ENCODE data around the gene PAX5. TPM values are rescaled to one million over a fixed set of nuclear protein-coding genes. Genes with fewer than 3 reads are reported as not detected.

PAX5 gene
- total RNA-seq, 1 experiment from 2014 or later = 6.6 TPM

DNA sequence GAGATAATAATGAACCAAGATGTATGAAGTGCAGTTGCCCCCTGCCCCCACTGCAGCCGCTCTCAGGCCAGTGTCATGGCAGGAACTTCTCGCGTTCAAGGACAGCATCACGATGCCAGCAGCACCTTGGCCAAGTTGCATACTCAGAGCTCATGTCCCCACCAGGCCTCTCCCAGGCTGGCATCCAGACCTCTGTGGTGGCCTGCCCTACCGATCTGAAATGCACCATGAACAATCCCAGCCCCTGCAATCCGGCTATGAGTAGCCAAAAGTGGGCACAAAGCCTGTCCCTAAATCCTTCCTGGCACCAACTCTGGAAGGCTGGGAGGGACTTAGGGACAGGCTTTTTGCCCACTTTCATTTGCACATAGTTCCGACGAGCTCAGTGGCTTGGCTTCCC lies 140.9 kb downstream of the PAX5 start:
- H3K4me3 Mint-ChIP-seq = no peak overlapping the region
- H3K27ac Mint-ChIP-seq = no peak overlapping the region
- TF ChIP-seq NR3C1 (CRISPR knock-in tag; conservative IDR thresholded peaks at IDR 0.05; ENCODE audit: low read depth) = no peak
- TF ChIP-seq MYBL2 (CRISPR knock-in tag; IDR thresholded peaks at IDR 0.05) = no peak
- TF ChIP-seq, protein P1, sequence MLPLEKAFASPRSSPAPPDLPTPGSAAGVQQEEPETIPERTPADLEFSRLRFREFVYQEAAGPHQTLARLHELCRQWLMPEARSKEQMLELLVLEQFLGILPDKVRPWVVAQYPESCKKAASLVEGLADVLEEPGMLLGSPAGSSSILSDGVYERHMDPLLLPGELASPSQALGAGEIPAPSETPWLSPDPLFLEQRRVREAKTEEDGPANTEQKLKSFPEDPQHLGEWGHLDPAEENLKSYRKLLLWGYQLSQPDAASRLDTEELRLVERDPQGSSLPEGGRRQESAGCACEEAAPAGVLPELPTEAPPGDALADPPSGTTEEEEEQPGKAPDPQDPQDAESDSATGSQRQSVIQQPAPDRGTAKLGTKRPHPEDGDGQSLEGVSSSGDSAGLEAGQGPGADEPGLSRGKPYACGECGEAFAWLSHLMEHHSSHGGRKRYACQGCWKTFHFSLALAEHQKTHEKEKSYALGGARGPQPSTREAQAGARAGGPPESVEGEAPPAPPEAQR (CRISPR knock-in tag; IDR thresholded peaks at IDR 0.05) = no peak
- TF ChIP-seq FOXP1 (CRISPR knock-in tag; IDR thresholded peaks at IDR 0.05; ENCODE audit: borderline replicate concordance) = no peak
- CTCF ChIA-PET = interaction anchor here (2.8 kb wide), 1 partner anchor 87 kb away, joined by 8 read pairs; no protein-coding TSS in a partner anchor
- H3K27me3 Mint-ChIP-seq (ENCODE audit: low read depth) = no peaks in the 10 kb centered on the region
- H3K4me1 Mint-ChIP-seq = peaks cover 18% of the 10 kb centered on the region
- no peaks in the 10 kb centered on the region for H3K9me3 Mint-ChIP-seq
- ATAC-seq (no peak), DNase-seq (ENCODE audit: low spot score) (no peak)
- POLR2A ChIA-PET = no interaction called here
- H3K36me3 Mint-ChIP-seq = no peaks in the 10 kb centered on the region

GRCh38 chr9:36892279-36892678 lies 141.8 kb downstream of the PAX5 start:
- Mint-ChIP-seq H3K27ac (no peak overlapping the region), H3K36me3 (no peaks in the 10 kb centered on the region), H3K9me3 (no peaks in the 10 kb centered on the region), H3K4me3 (no peak overlapping the region), H3K4me1 (peaks cover 11% of the 10 kb centered on the region), H3K27me3 (ENCODE audit: low read depth) (no peaks in the 10 kb centered on the region)
- DNase-seq (ENCODE audit: low spot score) = no peak
- ChIA-PET CTCF (interaction anchor here (0.6 to 4.5 kb wide), 9 partner anchors 13 to 519 kb away, joined by 3 to 32 read pairs (median 4); no protein-coding TSS in a partner anchor), POLR2A (interaction anchor here (1.3 kb wide), 1 partner anchor 9 kb away, joined by 3 read pairs; no protein-coding TSS in a partner anchor)
- no peak for ATAC-seq
- TF ChIP-seq ELF4 (CRISPR knock-in tag; IDR thresholded peaks at IDR 0.05; ENCODE audit: low read depth) (no peak), IRF2 (CRISPR knock-in tag; IDR thresholded peaks at IDR 0.05; ENCODE audit: borderline replicate concordance, low read depth) (no peak), ZNF138 (CRISPR knock-in tag; conservative IDR thresholded peaks at IDR 0.05) (no peak), ZMAT4 (CRISPR knock-in tag; IDR thresholded peaks at IDR 0.05) (no peak), PREB (CRISPR knock-in tag; IDR thresholded peaks at IDR 0.05; ENCODE audit: borderline replicate concordance) (no peak), ZNF396 (CRISPR knock-in tag; IDR thresholded peaks at IDR 0.05; ENCODE audit: borderline replicate concordance) (no peak), HMGXB4 (CRISPR knock-in tag; IDR thresholded peaks at IDR 0.05) (no peak), E2F4 (CRISPR knock-in tag; IDR thresholded peaks at IDR 0.05; ENCODE audit: borderline replicate concordance, low read depth) (no peak), TCF7 (CRISPR knock-in tag; IDR thresholded peaks at IDR 0.05; ENCODE audit: low read depth) (no peak)

GRCh38 chr9:36891341-36891811 lies 142.7 kb downstream of the PAX5 start:
- Mint-ChIP-seq H3K9me3 (no peaks in the 10 kb centered on the region), H3K27me3 (ENCODE audit: low read depth) (no peaks in the 10 kb centered on the region), H3K36me3 (no peaks in the 10 kb centered on the region), H3K4me3 (no peak overlapping the region), H3K4me1 (peaks cover 5% of the 10 kb centered on the region), H3K27ac (no peak overlapping the region)
- ChIA-PET CTCF (interaction anchor here (0.8 to 4.5 kb wide), 11 partner anchors 14 to 520 kb away, joined by 3 to 32 read pairs (median 4); no protein-coding TSS in a partner anchor), POLR2A (interaction anchor here (0.6 to 1.3 kb wide), 2 partner anchors 8 to 449 kb away, joined by 3 read pairs; no protein-coding TSS in a partner anchor)
- DNase-seq (ENCODE audit: low spot score) (no peak), ATAC-seq (0 out of 2 replicates have a peak, but pooled peaks have one; percentile 20)
- TF ChIP-seq GTF2I (CRISPR knock-in tag; conservative IDR thresholded peaks at IDR 0.05) (no peak), ZNF219 (CRISPR knock-in tag; IDR thresholded peaks at IDR 0.05; ENCODE audit: borderline replicate concordance) (no peak), RELA (CRISPR knock-in tag; IDR thresholded peaks at IDR 0.05; ENCODE audit: borderline replicate concordance) (no peak), FOXP1 (CRISPR knock-in tag; IDR thresholded peaks at IDR 0.05; ENCODE audit: borderline replicate concordance) (no peak), JUN (CRISPR knock-in tag; IDR thresholded peaks at IDR 0.05) (no peak), RORB (CRISPR knock-in tag; IDR thresholded peaks at IDR 0.05) (no peak)

Measured in WTC11 (cell line).